ENCODE measurements around the gene DGUOK.
A peak's percentile ranks its signal among the peaks of the same experiment; 100 is the strongest.

DGUOK gene

GRCh38 chr2:73983322-73984202 lies 56.9 kb downstream of the DGUOK start:
- Histone ChIP-seq H3K4me3 (ENCODE audit: low read depth, low read length) (peak overlapping the region; percentile 69), H3K36me3 (ENCODE audit: control insufficient read depth, insufficient read depth, low read length) (no peaks in the 10 kb centered on the region), H3K27ac (ENCODE audit: low read depth, low read length) (no peak overlapping the region), H3K27me3 (ENCODE audit: control insufficient read depth, insufficient read depth, low read length) (peaks cover 76% of the 10 kb centered on the region), H3K9ac (ENCODE audit: low read length) (peak overlapping the region; percentile 76), H3K4me1 (ENCODE audit: control insufficient read depth, insufficient read depth, low read length) (peaks cover 45% of the 10 kb centered on the region), H3K9me3 (ENCODE audit: control insufficient read depth, insufficient read depth, low read depth, low read length) (no peaks in the 10 kb centered on the region)

GRCh38 chr2:73984203-73984921 lies 57.7 kb downstream of the DGUOK start, which contains the start of gene TET3:
Gene TET3 (plus strand): TSS chr2:73984910. CDS start chr2:73986404, 1,494 bp downstream.
- Histone ChIP-seq H3K27me3 (ENCODE audit: control insufficient read depth, insufficient read depth, low read length) (peaks cover 68% of the 10 kb centered on the region), H3K36me3 (ENCODE audit: control insufficient read depth, insufficient read depth, low read length) (no peaks in the 10 kb centered on the region), H3K27ac (ENCODE audit: low read depth, low read length) (no peak within 1 kb of the TSS; the same call in 1 of the 2 replicates), H3K4me1 (ENCODE audit: control insufficient read depth, insufficient read depth, low read length) (peaks cover 49% of the 10 kb centered on the region), H3K9ac (ENCODE audit: low read length) (peak within 1 kb of the TSS; percentile 76), H3K9me3 (ENCODE audit: control insufficient read depth, insufficient read depth, low read depth, low read length) (no peaks in the 10 kb centered on the region), H3K4me3 (ENCODE audit: low read depth, low read length) (peak within 1 kb of the TSS; percentile 69)

GRCh38 chr2:73984922-73985307 lies 58.2 kb downstream of the DGUOK start:
- peak overlapping the region; percentile 35; the same call in 1 of the 2 replicates for H3K4me3 ChIP-seq (ENCODE audit: low read depth, low read length)
- no peaks in the 10 kb centered on the region for H3K9me3 ChIP-seq (ENCODE audit: control insufficient read depth, insufficient read depth, low read depth, low read length)
- H3K27me3 ChIP-seq (ENCODE audit: control insufficient read depth, insufficient read depth, low read length): peaks cover 63% of the 10 kb centered on the region
- H3K36me3 ChIP-seq (ENCODE audit: control insufficient read depth, insufficient read depth, low read length): no peaks in the 10 kb centered on the region; the same call in 1 of the 2 replicates
- H3K9ac ChIP-seq (ENCODE audit: low read length): no peak overlapping the region
- no peak overlapping the region for H3K27ac ChIP-seq (ENCODE audit: low read depth, low read length)
- peaks cover 44% of the 10 kb centered on the region for H3K4me1 ChIP-seq (ENCODE audit: control insufficient read depth, insufficient read depth, low read length)

GRCh38 chr2:73985308-73986084 lies 58.8 kb downstream of the DGUOK start:
- Histone ChIP-seq H3K36me3 (ENCODE audit: control insufficient read depth, insufficient read depth, low read length) (no peaks in the 10 kb centered on the region; the same call in 1 of the 2 replicates), H3K4me3 (ENCODE audit: low read depth, low read length) (peak overlapping the region; percentile 64), H3K9me3 (ENCODE audit: control insufficient read depth, insufficient read depth, low read depth, low read length) (no peaks in the 10 kb centered on the region), H3K4me1 (ENCODE audit: control insufficient read depth, insufficient read depth, low read length) (peaks cover 44% of the 10 kb centered on the region), H3K27me3 (ENCODE audit: control insufficient read depth, insufficient read depth, low read length) (peaks cover 57% of the 10 kb centered on the region), H3K27ac (ENCODE audit: low read depth, low read length) (no peak overlapping the region; the same call in 1 of the 2 replicates), H3K9ac (ENCODE audit: low read length) (peak overlapping the region; percentile 75)

GRCh38 chr2:73986085-73986681 lies 59.5 kb downstream of the DGUOK start:
- Histone ChIP-seq H3K4me1 (ENCODE audit: control insufficient read depth, insufficient read depth, low read length) (peaks cover 44% of the 10 kb centered on the region), H3K36me3 (ENCODE audit: control insufficient read depth, insufficient read depth, low read length) (no peaks in the 10 kb centered on the region; the same call in 1 of the 2 replicates), H3K27ac (ENCODE audit: low read depth, low read length) (no peak overlapping the region), H3K9ac (ENCODE audit: low read length) (peak overlapping the region; percentile 75), H3K9me3 (ENCODE audit: control insufficient read depth, insufficient read depth, low read depth, low read length) (no peaks in the 10 kb centered on the region), H3K27me3 (ENCODE audit: control insufficient read depth, insufficient read depth, low read length) (peaks cover 50% of the 10 kb centered on the region), H3K4me3 (ENCODE audit: low read depth, low read length) (peak overlapping the region; percentile 64)

GRCh38 chr2:73987109-73987947 lies 60.6 kb downstream of the DGUOK start:
- no peak overlapping the region for H3K9ac ChIP-seq (ENCODE audit: low read length)
- peaks cover 39% of the 10 kb centered on the region for H3K27me3 ChIP-seq (ENCODE audit: control insufficient read depth, insufficient read depth, low read length)
- H3K4me3 ChIP-seq (ENCODE audit: low read depth, low read length): no peak overlapping the region
- H3K36me3 ChIP-seq (ENCODE audit: control insufficient read depth, insufficient read depth, low read length): peaks cover 3% of the 10 kb centered on the region; the same call in 1 of the 2 replicates
- H3K9me3 ChIP-seq (ENCODE audit: control insufficient read depth, insufficient read depth, low read depth, low read length): no peaks in the 10 kb centered on the region
- peaks cover 38% of the 10 kb centered on the region for H3K4me1 ChIP-seq (ENCODE audit: control insufficient read depth, insufficient read depth, low read length)
- H3K27ac ChIP-seq (ENCODE audit: low read depth, low read length): no peak overlapping the region

GRCh38 chr2:73987948-73988700 lies 61.4 kb downstream of the DGUOK start:
- H3K9me3 ChIP-seq (ENCODE audit: control insufficient read depth, insufficient read depth, low read depth, low read length): no peaks in the 10 kb centered on the region
- H3K36me3 ChIP-seq (ENCODE audit: control insufficient read depth, insufficient read depth, low read length): peaks cover 3% of the 10 kb centered on the region; the same call in 1 of the 2 replicates
- H3K4me3 ChIP-seq (ENCODE audit: low read depth, low read length): no peak overlapping the region
- no peak overlapping the region for H3K9ac ChIP-seq (ENCODE audit: low read length)
- no peak overlapping the region for H3K27ac ChIP-seq (ENCODE audit: low read depth, low read length)
- H3K4me1 ChIP-seq (ENCODE audit: control insufficient read depth, insufficient read depth, low read length): peaks cover 38% of the 10 kb centered on the region
- H3K27me3 ChIP-seq (ENCODE audit: control insufficient read depth, insufficient read depth, low read length): peaks cover 31% of the 10 kb centered on the region

- no peak overlapping the region for H3K4me3 ChIP-seq (ENCODE audit: low read depth, low read length)
- H3K27ac ChIP-seq (ENCODE audit: low read depth, low read length): no peak overlapping the region
- peaks cover 19% of the 10 kb centered on the region; the same call in 1 of the 2 replicates for H3K27me3 ChIP-seq (ENCODE audit: control insufficient read depth, insufficient read depth, low read length)
- H3K4me1 ChIP-seq (ENCODE audit: control insufficient read depth, insufficient read depth, low read length): peaks cover 31% of the 10 kb centered on the region
- H3K36me3 ChIP-seq (ENCODE audit: control insufficient read depth, insufficient read depth, low read length): peaks cover 3% of the 10 kb centered on the region; the same call in 1 of the 2 replicates
- no peak overlapping the region for H3K9ac ChIP-seq (ENCODE audit: low read length)
- H3K9me3 ChIP-seq (ENCODE audit: control insufficient read depth, insufficient read depth, low read depth, low read length): no peaks in the 10 kb centered on the region
Measured at GRCh38 chr2:73989972-73990371, 63.3 kb downstream of the DGUOK start.

GRCh38 chr2:73990531-73990930 lies 63.9 kb downstream of the DGUOK start:
- Histone ChIP-seq H3K4me1 (ENCODE audit: control insufficient read depth, insufficient read depth, low read length) (peaks cover 37% of the 10 kb centered on the region), H3K27ac (ENCODE audit: low read depth, low read length) (no peak overlapping the region), H3K27me3 (ENCODE audit: control insufficient read depth, insufficient read depth, low read length) (peaks cover 19% of the 10 kb centered on the region; the same call in 1 of the 2 replicates), H3K4me3 (ENCODE audit: low read depth, low read length) (no peak overlapping the region), H3K36me3 (ENCODE audit: control insufficient read depth, insufficient read depth, low read length) (peaks cover 3% of the 10 kb centered on the region; the same call in 1 of the 2 replicates), H3K9me3 (ENCODE audit: control insufficient read depth, insufficient read depth, low read depth, low read length) (no peaks in the 10 kb centered on the region), H3K9ac (ENCODE audit: low read length) (no peak overlapping the region)

Measured in HUES6 (cell line).